Measurements from ENCODE around the gene CTIF. TPM values are rescaled to one million over a fixed set of nuclear protein-coding genes. Genes with fewer than 3 reads are reported as not detected.

The CTIF gene
- total RNA-seq, 1 donor from 2014 or later = 51.5 TPM

DNA sequence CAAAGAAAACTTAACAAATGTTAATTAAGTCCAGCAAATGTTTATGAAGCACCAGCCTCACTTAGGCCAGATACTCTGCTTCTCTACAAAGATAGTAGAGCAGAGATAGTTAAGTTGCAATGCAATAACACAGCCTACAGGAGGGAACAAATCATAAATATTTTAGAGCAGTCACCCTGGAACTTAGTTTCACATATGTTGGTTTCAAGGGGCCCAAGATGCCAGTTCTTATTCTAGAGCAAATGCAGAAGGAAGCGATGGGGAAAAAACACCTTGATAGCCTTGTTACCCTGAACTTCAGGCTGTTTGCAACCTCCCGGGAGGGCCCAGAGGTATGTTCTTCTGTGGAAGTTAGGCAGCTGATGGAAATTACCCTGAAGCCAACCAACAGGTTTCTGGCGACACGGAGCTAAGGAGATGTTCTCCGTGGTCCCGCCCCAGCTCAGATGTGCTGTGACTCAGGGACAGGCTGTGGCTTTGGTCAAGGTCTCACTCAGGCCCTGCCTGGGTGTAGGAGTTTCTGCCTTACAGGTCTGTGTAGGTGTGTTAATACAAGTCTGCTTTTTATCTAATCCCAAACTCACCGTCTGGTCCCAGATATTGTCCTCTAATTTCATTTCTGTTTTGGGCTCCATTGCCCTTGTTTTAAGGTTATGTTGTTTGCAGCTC is 3.8 kb downstream of the CTIF start:
- TF ChIP-seq, protein P1, sequence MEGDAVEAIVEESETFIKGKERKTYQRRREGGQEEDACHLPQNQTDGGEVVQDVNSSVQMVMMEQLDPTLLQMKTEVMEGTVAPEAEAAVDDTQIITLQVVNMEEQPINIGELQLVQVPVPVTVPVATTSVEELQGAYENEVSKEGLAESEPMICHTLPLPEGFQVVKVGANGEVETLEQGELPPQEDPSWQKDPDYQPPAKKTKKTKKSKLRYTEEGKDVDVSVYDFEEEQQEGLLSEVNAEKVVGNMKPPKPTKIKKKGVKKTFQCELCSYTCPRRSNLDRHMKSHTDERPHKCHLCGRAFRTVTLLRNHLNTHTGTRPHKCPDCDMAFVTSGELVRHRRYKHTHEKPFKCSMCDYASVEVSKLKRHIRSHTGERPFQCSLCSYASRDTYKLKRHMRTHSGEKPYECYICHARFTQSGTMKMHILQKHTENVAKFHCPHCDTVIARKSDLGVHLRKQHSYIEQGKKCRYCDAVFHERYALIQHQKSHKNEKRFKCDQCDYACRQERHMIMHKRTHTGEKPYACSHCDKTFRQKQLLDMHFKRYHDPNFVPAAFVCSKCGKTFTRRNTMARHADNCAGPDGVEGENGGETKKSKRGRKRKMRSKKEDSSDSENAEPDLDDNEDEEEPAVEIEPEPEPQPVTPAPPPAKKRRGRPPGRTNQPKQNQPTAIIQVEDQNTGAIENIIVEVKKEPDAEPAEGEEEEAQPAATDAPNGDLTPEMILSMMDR (IDR thresholded peaks at IDR 0.05; ENCODE audit: unreplicated experiment) = no peak
- no peak for DNase-seq (ENCODE audit: low spot score)
- H3K27me3 Mint-ChIP-seq (ENCODE audit: unreplicated experiment) = peaks cover 11% of the 10 kb centered on the region
- H3K4me1 Mint-ChIP-seq (ENCODE audit: unreplicated experiment) = peaks cover 56% of the 10 kb centered on the region
- no peak overlapping the region for H3K27ac Mint-ChIP-seq (ENCODE audit: unreplicated experiment)
- no peak overlapping the region for H3K4me3 Mint-ChIP-seq (ENCODE audit: unreplicated experiment)
- no peaks in the 10 kb centered on the region for H3K9me3 Mint-ChIP-seq (ENCODE audit: unreplicated experiment)
- peaks cover 4% of the 10 kb centered on the region for H3K36me3 Mint-ChIP-seq (ENCODE audit: low read depth, unreplicated experiment)

- TF ChIP-seq, protein P1 (IDR thresholded peaks at IDR 0.05; ENCODE audit: unreplicated experiment) = no peak
- Mint-ChIP-seq H3K27me3 (ENCODE audit: unreplicated experiment) (peaks cover 11% of the 10 kb centered on the region), H3K4me1 (ENCODE audit: unreplicated experiment) (peaks cover 60% of the 10 kb centered on the region), H3K9me3 (ENCODE audit: unreplicated experiment) (no peaks in the 10 kb centered on the region), H3K36me3 (ENCODE audit: low read depth, unreplicated experiment) (peaks cover 4% of the 10 kb centered on the region), H3K27ac (ENCODE audit: unreplicated experiment) (no peak overlapping the region), H3K4me3 (ENCODE audit: unreplicated experiment) (no peak overlapping the region)
- DNase-seq (ENCODE audit: low spot score) = no peak
Observed at GRCh38 chr18:48543228-48543627, 4.4 kb downstream of the CTIF start.

GRCh38 chr18:48544116-48544515 is 5.3 kb downstream of the CTIF start:
- Mint-ChIP-seq H3K27ac (ENCODE audit: unreplicated experiment) (peak overlapping the region; percentile 99), H3K4me1 (ENCODE audit: unreplicated experiment) (peaks cover 66% of the 10 kb centered on the region), H3K4me3 (ENCODE audit: unreplicated experiment) (peak overlapping the region; percentile 73)

GRCh38 chr18:48544661-48545415 is 6.0 kb downstream of the CTIF start:
- DNase-seq (ENCODE audit: low spot score) = no peak
- Mint-ChIP-seq H3K9me3 (ENCODE audit: unreplicated experiment) (no peaks in the 10 kb centered on the region), H3K27ac (ENCODE audit: unreplicated experiment) (peak overlapping the region; percentile 99), H3K27me3 (ENCODE audit: unreplicated experiment) (peaks cover 11% of the 10 kb centered on the region), H3K4me3 (ENCODE audit: unreplicated experiment) (peak overlapping the region; percentile 73), H3K36me3 (ENCODE audit: low read depth, unreplicated experiment) (peaks cover 4% of the 10 kb centered on the region), H3K4me1 (ENCODE audit: unreplicated experiment) (peaks cover 72% of the 10 kb centered on the region)
- TF ChIP-seq, protein P1 (IDR thresholded peaks at IDR 0.05; ENCODE audit: unreplicated experiment) = no peak

More at GRCh38 chr18:48544116-48544515, 5.3 kb downstream of the CTIF start:
- no peak for DNase-seq (ENCODE audit: low spot score)
- TF ChIP-seq, protein P1 (IDR thresholded peaks at IDR 0.05; ENCODE audit: unreplicated experiment) = no peak
- peaks cover 11% of the 10 kb centered on the region for H3K27me3 Mint-ChIP-seq (ENCODE audit: unreplicated experiment)
- no peaks in the 10 kb centered on the region for H3K9me3 Mint-ChIP-seq (ENCODE audit: unreplicated experiment)
- H3K36me3 Mint-ChIP-seq (ENCODE audit: low read depth, unreplicated experiment) = peaks cover 4% of the 10 kb centered on the region
